Liver (tissue), 9 donors: Measurements from ENCODE around the gene SMOC2. TPM values are rescaled to one million over a fixed set of nuclear protein-coding genes. Genes with fewer than 3 reads are reported as not detected.

Experiments
- DNase-seq: peaks from one replicate; pipeline ENCODE4 v3.0.0-alpha.2; 2017; ENCODE audit warnings: low spot score
- H3K27ac ChIP-seq, 2 donors: one replicate each; pipeline ENCODE4 v1.7.0; 2013; ENCODE audit warnings: inconsistent platforms in 2 of 2, low read length in 2 of 2, control low read depth in 1 of 2, low read depth in 1 of 2, mild to moderate bottlenecking in 1 of 2
- H3K27me3 ChIP-seq, 4 donors: one replicate each; pipeline versions ENCODE4 v1.6.1 to v1.7.0; 2013; ENCODE audit warnings: low read length in 3 of 4, inconsistent platforms in 1 of 4, mild to moderate bottlenecking in 1 of 4, moderate library complexity in 1 of 4; ENCODE audit not compliant: control insufficient read depth in 4 of 4, insufficient read depth in 4 of 4
- H3K36me3 ChIP-seq, 4 donors: one replicate each; pipeline versions ENCODE4 v1.6.1 to v1.7.0; 2013; ENCODE audit warnings: low read length in 3 of 4, mild to moderate bottlenecking in 3 of 4, low read depth in 1 of 4, moderate library complexity in 1 of 4; ENCODE audit not compliant: control insufficient read depth in 4 of 4, insufficient read depth in 3 of 4
- H3K4me1 ChIP-seq, 4 donors: one replicate each; pipeline versions ENCODE4 v1.6.1 to v1.7.0; 2013; ENCODE audit warnings: low read length in 3 of 4, mild to moderate bottlenecking in 3 of 4, moderate library complexity in 1 of 4; ENCODE audit not compliant: control insufficient read depth in 4 of 4, insufficient read depth in 4 of 4
- H3K4me3 ChIP-seq, 3 donors: one replicate each; pipeline versions ENCODE4 v1.6.1 to v1.7.0; 2013; ENCODE audit warnings: low read length in 3 of 3, control low read depth in 1 of 3, low read depth in 1 of 3, mild to moderate bottlenecking in 1 of 3
- H3K9ac ChIP-seq, 2 donors: one replicate each; pipeline ENCODE4 v1.7.0; 2013; ENCODE audit warnings: low read length in 2 of 2, mild to moderate bottlenecking in 2 of 2, moderate library complexity in 2 of 2, control low read depth in 1 of 2, low read depth in 1 of 2
- H3K9me3 ChIP-seq, 4 donors: one replicate each; pipeline versions ENCODE4 v1.6.1 to v1.7.0; 2013; ENCODE audit warnings: low read length in 3 of 4; ENCODE audit not compliant: control insufficient read depth in 4 of 4
- EGR1 ChIP-seq, 2 donors: IDR thresholded peaks; 2 replicates each; pipeline ENCODE4 v1.6.1; 2016 to 2018; ENCODE audit warnings: antibody characterized with exemption in 2 of 2, low read depth in 2 of 2
- FOXA1 ChIP-seq: IDR thresholded peaks from 2 replicates; pipeline ENCODE4 v1.6.1; 2016; ENCODE audit warnings: antibody characterized with exemption
- FOXA2 ChIP-seq: IDR thresholded peaks from 2 replicates; pipeline ENCODE4 v1.6.1; 2016; ENCODE audit warnings: antibody characterized with exemption
- GABPA ChIP-seq, 2 donors: IDR thresholded peaks in 1 of 2; conservative IDR thresholded peaks in 1 of 2; 2 replicates each; pipeline ENCODE4 v1.6.1; 2016; ENCODE audit warnings: antibody characterized with exemption in 2 of 2, mild to moderate bottlenecking in 1 of 2, moderate library complexity in 1 of 2
- HNF4A ChIP-seq, 2 donors: conservative IDR thresholded peaks; 2 replicates each; pipeline ENCODE4 v1.6.1; 2016; ENCODE audit warnings: antibody characterized with exemption in 2 of 2, mild to moderate bottlenecking in 2 of 2
- HNF4G ChIP-seq: IDR thresholded peaks from 2 replicates; pipeline ENCODE4 v1.6.1; 2016; ENCODE audit warnings: antibody characterized with exemption
- JUND ChIP-seq, 2 donors: IDR thresholded peaks; 2 replicates each; pipeline ENCODE4 v1.6.1; 2016; ENCODE audit warnings: antibody characterized with exemption in 2 of 2
- NR2F2 ChIP-seq: IDR thresholded peaks from 2 replicates; pipeline ENCODE4 v1.6.1; 2016; ENCODE audit warnings: antibody characterized with exemption
- RXRA ChIP-seq, 2 donors: IDR thresholded peaks; 2 replicates each; pipeline ENCODE4 v1.6.1; 2017 to 2018; ENCODE audit warnings: antibody characterized with exemption in 2 of 2, mild to moderate bottlenecking in 1 of 2
- SP1 ChIP-seq: IDR thresholded peaks from 2 replicates; pipeline ENCODE4 v1.6.1; 2018; ENCODE audit warnings: antibody characterized with exemption, mild to moderate bottlenecking
- TAF1 ChIP-seq: conservative IDR thresholded peaks from 2 replicates; pipeline ENCODE4 v1.6.1; 2016; ENCODE audit warnings: antibody characterized with exemption, mild to moderate bottlenecking
- YY1 ChIP-seq: IDR thresholded peaks from 2 replicates; pipeline ENCODE4 v1.6.1; 2016; ENCODE audit warnings: antibody characterized with exemption, mild to moderate bottlenecking
- WGBS: extraction: QIAGEN DNeasy Blood & Tissue Kit; methylation state at CpG from one replicate; pipeline ENCODE4 v1.1.7; 2013; 5-methylcytosine and 5-hydroxymethylcytosine counted together
- polyA plus RNA-seq, 2 donors: library from polyadenylated mRNA; stranded (reverse) in 1 of 2; unstranded in 1 of 2; fragments of 200-250 nt in 1 of 2; fragments of >200 nt in 1 of 2; fragmentation: Nextera tagmentation in 1 of 2; extraction: Ambion mirVana in 1 of 2; gene quantifications; one replicate each; pipeline versions ENCODE4 v1.2.1 to v1.2.3, GENCODE V29; 2013 to 2015
- total RNA-seq, 2 donors: library from RNA; depleted of rRNA; stranded (reverse); fragments of >200 nt; gene quantifications; one replicate each; pipeline ENCODE4 v1.2.3, GENCODE V29; 2014
- TF ChIP-seq, protein P1 (sequence below): IDR thresholded peaks from 2 replicates; pipeline ENCODE4 v1.6.1; 2016; ENCODE audit warnings: antibody characterized with exemption
- TF ChIP-seq, protein P2 (sequence below): fragments of 150-350 bp; IDR thresholded peaks from 2 replicates; pipeline ENCODE4 v1.5.1; 2017; ENCODE audit warnings: improper control_type of control experiment, low read depth, low read length; ENCODE audit not compliant: missing input control
- TF ChIP-seq, protein P3 (sequence below): IDR thresholded peaks from 2 replicates; pipeline ENCODE4 v1.6.1; 2016; ENCODE audit warnings: antibody characterized with exemption
- TF ChIP-seq, protein P4 (sequence below): IDR thresholded peaks from 2 replicates; pipeline ENCODE4 v1.6.1; 2016; ENCODE audit warnings: antibody characterized with exemption, mild to moderate bottlenecking
- TF ChIP-seq, protein P5 (sequence below): IDR thresholded peaks from 2 replicates; pipeline ENCODE4 v1.6.1; 2016; ENCODE audit warnings: antibody characterized with exemption
- donor health status: healthy.
- donor health status: healthy.
- donor health status: healthy.
- donor health status: healthy.
- donor health status: healthy.

The SMOC2 gene
- total and polyA plus RNA-seq, 4 donors: 0.23 to 1.9 (median 1.1) TPM

DNA sequence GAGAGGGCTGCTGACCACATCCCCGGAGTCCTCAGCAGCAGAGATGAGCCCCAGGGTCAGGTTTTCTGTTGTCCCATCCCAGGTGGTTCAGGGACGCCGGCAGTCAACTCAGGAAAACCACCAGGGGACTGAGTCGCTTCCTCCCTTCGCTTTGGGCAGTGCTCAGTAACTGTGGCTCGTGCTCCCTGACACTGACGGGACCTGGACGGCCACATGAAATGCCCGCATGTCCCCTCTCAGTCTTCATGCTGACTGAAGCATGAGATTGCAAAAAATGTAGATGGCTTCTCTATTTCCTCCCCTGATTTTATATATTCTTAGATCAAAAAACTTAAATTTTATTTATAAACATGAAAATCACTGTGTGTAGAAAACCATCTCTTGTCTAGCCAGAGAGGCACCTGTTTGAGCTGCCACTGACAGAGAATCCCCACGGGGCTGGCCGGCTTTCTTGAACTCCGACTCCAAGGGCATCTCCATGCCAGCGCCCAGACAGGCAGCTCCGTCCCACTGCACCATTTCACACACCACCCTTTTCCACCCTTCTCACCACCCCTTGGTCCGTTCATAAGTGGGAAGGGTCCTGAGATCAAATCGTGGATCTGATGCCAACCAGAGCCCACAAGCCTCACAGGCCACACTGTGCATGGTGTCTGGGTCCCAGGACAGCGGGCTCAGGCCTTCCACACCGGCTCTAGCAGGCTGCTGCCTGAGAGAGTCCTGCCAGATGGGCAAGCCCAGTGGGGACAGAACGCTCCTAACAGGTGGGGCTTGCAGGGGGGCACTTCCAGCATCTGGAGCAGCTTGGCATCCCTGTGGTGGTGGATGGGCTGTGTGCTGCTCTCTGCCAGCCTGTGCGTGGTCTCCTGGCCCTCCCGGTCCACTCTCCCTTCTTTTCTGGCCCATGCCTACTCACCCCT is 98.2 kb downstream of the SMOC2 start:
- Histone ChIP-seq H3K4me1 (no peaks in the 10 kb centered on the region), H3K9ac (no peak overlapping the region), H3K36me3 (no peaks in the 10 kb centered on the region), H3K27ac (no peak overlapping the region), H3K9me3 (no peaks in the 10 kb centered on the region), H3K4me3 (no peak overlapping the region), H3K27me3 (no peaks in the 10 kb centered on the region)
- TF ChIP-seq TAF1 (no peak), FOXA2 (no peak), RXRA (IDR thresholded peaks at IDR 0.05) (no peak), HNF4A (conservative IDR thresholded peaks at IDR 0.05) (no peak), YY1 (no peak), HNF4G (no peak), FOXA1 (no peak), JUND (IDR thresholded peaks at IDR 0.05) (no peak), NR2F2 (no peak), SP1 (no peak), GABPA (IDR thresholded peaks at IDR 0.05 in 1 of 2, conservative IDR thresholded peaks at IDR 0.05 in 1 of 2) (no peak), EGR1 (IDR thresholded peaks at IDR 0.05; ENCODE audit: low read depth in 2 of 2) (no peak)
- TF ChIP-seq, protein P1, sequence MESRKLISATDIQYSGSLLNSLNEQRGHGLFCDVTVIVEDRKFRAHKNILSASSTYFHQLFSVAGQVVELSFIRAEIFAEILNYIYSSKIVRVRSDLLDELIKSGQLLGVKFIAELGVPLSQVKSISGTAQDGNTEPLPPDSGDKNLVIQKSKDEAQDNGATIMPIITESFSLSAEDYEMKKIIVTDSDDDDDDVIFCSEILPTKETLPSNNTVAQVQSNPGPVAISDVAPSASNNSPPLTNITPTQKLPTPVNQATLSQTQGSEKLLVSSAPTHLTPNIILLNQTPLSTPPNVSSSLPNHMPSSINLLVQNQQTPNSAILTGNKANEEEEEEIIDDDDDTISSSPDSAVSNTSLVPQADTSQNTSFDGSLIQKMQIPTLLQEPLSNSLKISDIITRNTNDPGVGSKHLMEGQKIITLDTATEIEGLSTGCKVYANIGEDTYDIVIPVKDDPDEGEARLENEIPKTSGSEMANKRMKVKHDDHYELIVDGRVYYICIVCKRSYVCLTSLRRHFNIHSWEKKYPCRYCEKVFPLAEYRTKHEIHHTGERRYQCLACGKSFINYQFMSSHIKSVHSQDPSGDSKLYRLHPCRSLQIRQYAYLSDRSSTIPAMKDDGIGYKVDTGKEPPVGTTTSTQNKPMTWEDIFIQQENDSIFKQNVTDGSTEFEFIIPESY: no peak
- TF ChIP-seq, protein P2, sequence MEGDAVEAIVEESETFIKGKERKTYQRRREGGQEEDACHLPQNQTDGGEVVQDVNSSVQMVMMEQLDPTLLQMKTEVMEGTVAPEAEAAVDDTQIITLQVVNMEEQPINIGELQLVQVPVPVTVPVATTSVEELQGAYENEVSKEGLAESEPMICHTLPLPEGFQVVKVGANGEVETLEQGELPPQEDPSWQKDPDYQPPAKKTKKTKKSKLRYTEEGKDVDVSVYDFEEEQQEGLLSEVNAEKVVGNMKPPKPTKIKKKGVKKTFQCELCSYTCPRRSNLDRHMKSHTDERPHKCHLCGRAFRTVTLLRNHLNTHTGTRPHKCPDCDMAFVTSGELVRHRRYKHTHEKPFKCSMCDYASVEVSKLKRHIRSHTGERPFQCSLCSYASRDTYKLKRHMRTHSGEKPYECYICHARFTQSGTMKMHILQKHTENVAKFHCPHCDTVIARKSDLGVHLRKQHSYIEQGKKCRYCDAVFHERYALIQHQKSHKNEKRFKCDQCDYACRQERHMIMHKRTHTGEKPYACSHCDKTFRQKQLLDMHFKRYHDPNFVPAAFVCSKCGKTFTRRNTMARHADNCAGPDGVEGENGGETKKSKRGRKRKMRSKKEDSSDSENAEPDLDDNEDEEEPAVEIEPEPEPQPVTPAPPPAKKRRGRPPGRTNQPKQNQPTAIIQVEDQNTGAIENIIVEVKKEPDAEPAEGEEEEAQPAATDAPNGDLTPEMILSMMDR: no peak
- TF ChIP-seq, protein P3, sequence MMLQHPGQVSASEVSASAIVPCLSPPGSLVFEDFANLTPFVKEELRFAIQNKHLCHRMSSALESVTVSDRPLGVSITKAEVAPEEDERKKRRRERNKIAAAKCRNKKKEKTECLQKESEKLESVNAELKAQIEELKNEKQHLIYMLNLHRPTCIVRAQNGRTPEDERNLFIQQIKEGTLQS: no peak
- TF ChIP-seq, protein P4, sequence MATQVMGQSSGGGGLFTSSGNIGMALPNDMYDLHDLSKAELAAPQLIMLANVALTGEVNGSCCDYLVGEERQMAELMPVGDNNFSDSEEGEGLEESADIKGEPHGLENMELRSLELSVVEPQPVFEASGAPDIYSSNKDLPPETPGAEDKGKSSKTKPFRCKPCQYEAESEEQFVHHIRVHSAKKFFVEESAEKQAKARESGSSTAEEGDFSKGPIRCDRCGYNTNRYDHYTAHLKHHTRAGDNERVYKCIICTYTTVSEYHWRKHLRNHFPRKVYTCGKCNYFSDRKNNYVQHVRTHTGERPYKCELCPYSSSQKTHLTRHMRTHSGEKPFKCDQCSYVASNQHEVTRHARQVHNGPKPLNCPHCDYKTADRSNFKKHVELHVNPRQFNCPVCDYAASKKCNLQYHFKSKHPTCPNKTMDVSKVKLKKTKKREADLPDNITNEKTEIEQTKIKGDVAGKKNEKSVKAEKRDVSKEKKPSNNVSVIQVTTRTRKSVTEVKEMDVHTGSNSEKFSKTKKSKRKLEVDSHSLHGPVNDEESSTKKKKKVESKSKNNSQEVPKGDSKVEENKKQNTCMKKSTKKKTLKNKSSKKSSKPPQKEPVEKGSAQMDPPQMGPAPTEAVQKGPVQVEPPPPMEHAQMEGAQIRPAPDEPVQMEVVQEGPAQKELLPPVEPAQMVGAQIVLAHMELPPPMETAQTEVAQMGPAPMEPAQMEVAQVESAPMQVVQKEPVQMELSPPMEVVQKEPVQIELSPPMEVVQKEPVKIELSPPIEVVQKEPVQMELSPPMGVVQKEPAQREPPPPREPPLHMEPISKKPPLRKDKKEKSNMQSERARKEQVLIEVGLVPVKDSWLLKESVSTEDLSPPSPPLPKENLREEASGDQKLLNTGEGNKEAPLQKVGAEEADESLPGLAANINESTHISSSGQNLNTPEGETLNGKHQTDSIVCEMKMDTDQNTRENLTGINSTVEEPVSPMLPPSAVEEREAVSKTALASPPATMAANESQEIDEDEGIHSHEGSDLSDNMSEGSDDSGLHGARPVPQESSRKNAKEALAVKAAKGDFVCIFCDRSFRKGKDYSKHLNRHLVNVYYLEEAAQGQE: no peak
- TF ChIP-seq, protein P5, sequence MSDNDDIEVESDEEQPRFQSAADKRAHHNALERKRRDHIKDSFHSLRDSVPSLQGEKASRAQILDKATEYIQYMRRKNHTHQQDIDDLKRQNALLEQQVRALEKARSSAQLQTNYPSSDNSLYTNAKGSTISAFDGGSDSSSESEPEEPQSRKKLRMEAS: no peak
- 80% methylated on average over 21 of the region's 21 CpGs for WGBS
- DNase-seq: no peak
